K562 (cell line): Measurements from ENCODE around the gene DNAH17. TPM values are rescaled to one million over a fixed set of nuclear protein-coding genes. Genes with fewer than 3 reads are reported as not detected.

Experiments
- ATAC-seq: fragments of 200-7000 bp; cut with Tn5 transposase; 3 replicates; pipeline ENCODE4 v1.9.1; 2020; ENCODE audit warnings: moderate library complexity
- BruUV-seq: library from RNA; stranded (reverse); fragments of 400-500 nt; replicated peaks from 2 replicates; lab custom pipeline; 2021; lab: Mats Ljungman, UMichigan
- CTCF ChIA-PET: fragments of 300-600 bp; formaldehyde crosslinking; extraction: SDS; loops from one replicate; lab custom pipeline; 2021; ENCODE audit warnings: low intra/inter-chr PET ratio; lab: Yijun Ruan, JAX
- POLR2A ChIA-PET: fragments of 300-600, 350-650 bp; sonication (Branson Sonifier 250); formaldehyde crosslinking; extraction: SDS; loops from one replicate; lab custom pipeline; 2021; ENCODE audit warnings: antibody characterized with exemption, inconsistent platforms; lab: Yijun Ruan, JAX
- DNase-seq, 4 experiments: peaks; one replicate each; pipeline versions ENCODE4 v3.0.0 to v3.0.0-alpha.2; 2011 to 2018; ENCODE audit warnings: low spot score in 3 of 4, mixed read lengths in 3 of 4; ENCODE audit errors: extremely low read depth in 1 of 4
- FAIRE-seq: peaks from 2 replicates; lab custom pipeline; 2011; peaks lifted over from hg19 to GRCh38; lab: Jason Lieb, UNC
- H2AFZ ChIP-seq: 2 replicates; pipeline ENCODE4 v1.6.0; 2011; ENCODE audit warnings: low read depth, low read length, control low read depth, inconsistent platforms
- H3K27ac ChIP-seq: fragments of 200-600 bp; 3 replicates; pipeline ENCODE4 v1.8.0; 2011; ENCODE audit warnings: low read depth, mild to moderate bottlenecking, control low read depth, inconsistent platforms, low read length, moderate library complexity, mixed read lengths; ENCODE audit errors: extremely low read depth
- H3K27me3 ChIP-seq, 2 experiments: fragments of 300-600 bp in 1 of 2; 2 replicates in 1 of 2; 3 replicates in 1 of 2; pipeline versions ENCODE4 v1.6.0 to v1.8.0; 2011; ENCODE audit warnings: inconsistent platforms in 2 of 2, low read length in 2 of 2, mild to moderate bottlenecking in 1 of 2, mixed read lengths in 1 of 2, moderate library complexity in 1 of 2; ENCODE audit not compliant: control insufficient read depth in 2 of 2, insufficient read depth in 2 of 2
- H3K36me3 ChIP-seq: fragments of 300-600 bp; 3 replicates; pipeline ENCODE4 v1.8.0; 2011; ENCODE audit warnings: mild to moderate bottlenecking, low read length, inconsistent platforms; ENCODE audit not compliant: control insufficient read depth, insufficient read depth
- H3K4me1 ChIP-seq, 2 experiments: fragments of 200-600 bp in 1 of 2; replicated peaks in 1 of 2; 2 replicates in 1 of 2; 3 replicates in 1 of 2; pipeline versions ENCODE4 v1.5.1 to v1.8.0; 2011; ENCODE audit warnings: inconsistent platforms in 2 of 2, low read length in 2 of 2, mild to moderate bottlenecking in 1 of 2, mixed read lengths in 1 of 2, moderate library complexity in 1 of 2; ENCODE audit not compliant: control insufficient read depth in 2 of 2, insufficient read depth in 2 of 2
- H3K4me2 ChIP-seq: 2 replicates; pipeline ENCODE4 v1.6.1; 2011; ENCODE audit warnings: low read length, control low read depth, inconsistent platforms, mixed read lengths; ENCODE audit not compliant: insufficient read depth
- H3K4me3 ChIP-seq: fragments of 200-600 bp; sonication (generic), shearing (Covaris generic); 2 replicates; pipeline ENCODE4 v1.5.1; 2016; ENCODE audit warnings: control low read depth, inconsistent platforms
- H3K79me2 ChIP-seq: fragments of 200-600 bp; 3 replicates; pipeline ENCODE4 v1.8.0; 2011; ENCODE audit warnings: low read length, inconsistent platforms; ENCODE audit not compliant: control insufficient read depth, insufficient read depth
- H3K9ac ChIP-seq, 2 experiments: 2 replicates each; pipeline versions ENCODE4 v1.6.0 to v1.6.1; 2011; ENCODE audit warnings: low read depth in 2 of 2, low read length in 2 of 2, control low read depth in 1 of 2, inconsistent platforms in 1 of 2, mild to moderate bottlenecking in 1 of 2, mixed read lengths in 1 of 2; ENCODE audit not compliant: insufficient read depth in 1 of 2
- H3K9me1 ChIP-seq: one replicate; pipeline ENCODE4 v1.6.0; 2011; ENCODE audit warnings: inconsistent platforms, mild to moderate bottlenecking, low read length, moderate library complexity; ENCODE audit not compliant: control insufficient read depth, insufficient read depth
- H3K9me3 ChIP-seq: replicated peaks from 2 replicates; pipeline ENCODE4 v1.5.1; 2011; ENCODE audit warnings: low read depth, low read length, inconsistent platforms; ENCODE audit not compliant: control insufficient read depth, insufficient read depth
- H4K20me1 ChIP-seq: replicated peaks from 2 replicates; pipeline ENCODE4 v1.6.1; 2011; ENCODE audit warnings: low read length, inconsistent platforms, mixed read lengths; ENCODE audit not compliant: control insufficient read depth, insufficient read depth
- ADNP ChIP-seq: fragments of 200-800 bp; sonication (Bioruptor generic); IDR thresholded peaks from 2 replicates; pipeline ENCODE4 v1.6.1; 2016; ENCODE audit warnings: missing genetic modification characterization, missing compliant biosample characterization
- FOXK2 ChIP-seq, 2 experiments: fragments of 450-650 bp; IDR thresholded peaks in 1 of 2; conservative IDR thresholded peaks in 1 of 2; 2 replicates each; pipeline ENCODE4 v1.6.1; 2016; ENCODE audit warnings: low read depth in 2 of 2, mild to moderate bottlenecking in 1 of 2
- KAT7 ChIP-seq: sonication (generic); formaldehyde crosslinking; IDR thresholded peaks from 2 replicates; pipeline ENCODE4 v1.8.0; 2022; ENCODE audit warnings: missing genetic modification reagents, mild to moderate bottlenecking, borderline replicate concordance
- KDM5B ChIP-seq: fragments of 200-600 bp; sonication (generic); IDR thresholded peaks from 2 replicates; pipeline ENCODE4 v1.6.1; 2012; ENCODE audit warnings: low read depth, mild to moderate bottlenecking, moderate library complexity, low read length, control low read depth, inconsistent platforms; ENCODE audit not compliant: insufficient replicate concordance
- NCOA2 ChIP-seq, 2 experiments: fragments of 450-650 bp; IDR thresholded peaks; 2 replicates each; pipeline ENCODE4 v1.6.1; 2018; ENCODE audit warnings: mild to moderate bottlenecking in 2 of 2, moderate library complexity in 1 of 2; ENCODE audit not compliant: partially characterized antibody in 2 of 2
- SAP30 ChIP-seq: fragments of 200-600 bp; sonication (generic); IDR thresholded peaks from 2 replicates; pipeline ENCODE4 v1.6.1; 2012; ENCODE audit warnings: borderline replicate concordance, low read depth, mild to moderate bottlenecking, moderate library complexity, low read length, control low read depth, inconsistent platforms; ENCODE audit not compliant: insufficient read depth, poor library complexity, severe bottlenecking
- XRCC4 ChIP-seq: IDR thresholded peaks from one replicate; pipeline ENCODE4 v1.6.1; 2011; ENCODE audit not compliant: insufficient read depth, insufficient read length; ENCODE audit errors: extremely low read depth
- WGBS: fragments of 100-300 bp; shearing (Covaris generic); methylation state at CpG from one replicate; pipeline ENCODE4 v1.1.6; 2016; ENCODE audit warnings: low coverage, mixed read lengths; ENCODE audit not compliant: insufficient coverage; ENCODE audit errors: missing lambda C conversion rate; 5-methylcytosine and 5-hydroxymethylcytosine counted together
- in situ Hi-C: fragments of 300-500 bp; cut with MboI; formaldehyde crosslinking; loops from 4 replicates; pipeline ENCODE4 v1.15.0; 2018; ENCODE audit warnings: inconsistent platforms, mixed read lengths
- intact Hi-C: fragments of 100-400 bp; cut with micrococcal nuclease; formaldehyde crosslinking; loops from 2 replicates; pipeline ENCODE4 v1.14.2; 2022
- polyA plus RNA-seq, 8 experiments: library from polyadenylated mRNA; depleted of rRNA in 4 of 8; stranded (reverse) in 5 of 8; unstranded in 3 of 8; fragments of >200 nt; fragmentation: Nextera tagmentation in 2 of 8; fragmentation: Illumina TruSeq in 1 of 8; extraction: Ambion mirVana in 2 of 8; extraction: Trizol in 1 of 8; gene quantifications; 2 replicates each; pipeline versions ENCODE4 v1.2.1 to v1.2.3, GENCODE V29; 2011 to 2014; ENCODE audit warnings: inconsistent platforms in 1 of 8, missing spikeins in 1 of 8
- total RNA-seq, 7 experiments: library from RNA; depleted of rRNA in 6 of 7; stranded (reverse); fragments of >200 nt in 6 of 7; fragmentation: Illumina TruSeq in 2 of 7; extraction: Trizol in 2 of 7; gene quantifications; 2 replicates each; pipeline versions ENCODE4 v1.2.1 to v1.2.3, GENCODE V29; 2011 to 2021; ENCODE audit warnings: low replicate concordance in 1 of 7
- TF ChIP-seq, protein P1 (sequence below): fragments of 250-450 bp; sonication (Bioruptor Pico); IDR thresholded peaks from 2 replicates; pipeline ENCODE4 v1.5.0; 2021
- TF ChIP-seq, protein P2 (sequence below): fragments of 150-350 bp; conservative IDR thresholded peaks from 2 replicates; pipeline ENCODE4 v1.6.1; 2014; ENCODE audit warnings: low read length
- TF ChIP-seq, protein P3 (sequence below), 2 experiments: fragments of 450-650 bp; IDR thresholded peaks; 2 replicates each; pipeline ENCODE4 v1.6.1; 2018; ENCODE audit warnings: mild to moderate bottlenecking in 2 of 2, low read depth in 1 of 2; ENCODE audit not compliant: partially characterized antibody in 2 of 2

The DNAH17 gene
- total and polyA plus RNA-seq, 9 of the 15 experiments (the other 6 are each of a cell fraction or from before 2014, with no cell fraction given) = under 0.01 to 0.06 (median 0.03) TPM; not detected in 5

DNA sequence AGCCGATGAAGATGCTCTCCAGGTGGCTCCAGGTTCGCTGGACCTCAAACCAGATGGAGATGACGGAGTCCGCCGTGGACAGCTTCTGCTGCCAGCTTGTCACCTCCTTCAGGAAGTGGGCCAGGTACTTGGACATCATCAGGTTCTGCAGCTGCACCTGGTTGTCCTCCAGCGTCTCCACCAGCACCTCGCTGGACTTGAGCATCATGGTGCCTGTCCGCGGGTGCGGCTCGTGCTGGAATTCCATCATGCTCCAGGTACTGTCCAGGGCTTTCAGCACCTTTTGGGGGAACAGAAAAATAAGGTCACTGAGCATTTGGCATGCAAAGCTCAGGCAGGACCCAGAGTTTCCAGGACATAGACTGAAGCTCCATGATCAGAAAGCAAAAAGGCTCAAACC is 69.7 kb downstream of the DNAH17 start:
- no peak for FAIRE-seq
- ChIA-PET POLR2A (interaction anchor here (0.7 kb wide), 1 partner anchor 25 kb away, joined by 3 read pairs; no protein-coding TSS in a partner anchor), CTCF (no interaction called here)
- Histone ChIP-seq H2AFZ (no peak overlapping the region), H3K9ac (no peak overlapping the region), H3K9me3 (no peaks in the 10 kb centered on the region), H3K4me2 (no peak overlapping the region), H3K9me1 (no peaks in the 10 kb centered on the region), H3K27ac (no peak overlapping the region), H3K36me3 (no peaks in the 10 kb centered on the region), H3K27me3 (peaks cover 58 to 83% of the 10 kb centered on the region in 2 experiments), H3K4me3 (no peak overlapping the region), H3K79me2 (no peaks in the 10 kb centered on the region), H4K20me1 (no peaks in the 10 kb centered on the region; the same call in 1 of the 2 replicates), H3K4me1 (0 out of 5 replicates have a peak, but pooled peaks cover 0 to 3% of the 10 kb centered on the region in 2 experiments)
- no peak for ATAC-seq
- in situ Hi-C loops (no loop called here), intact Hi-C loops (no loop called here)
- BruUV-seq = no TSS peak
- 8% methylated on average over 11 of the region's 11 CpGs for WGBS
- no peak for DNase-seq
- TF ChIP-seq, protein P1, sequence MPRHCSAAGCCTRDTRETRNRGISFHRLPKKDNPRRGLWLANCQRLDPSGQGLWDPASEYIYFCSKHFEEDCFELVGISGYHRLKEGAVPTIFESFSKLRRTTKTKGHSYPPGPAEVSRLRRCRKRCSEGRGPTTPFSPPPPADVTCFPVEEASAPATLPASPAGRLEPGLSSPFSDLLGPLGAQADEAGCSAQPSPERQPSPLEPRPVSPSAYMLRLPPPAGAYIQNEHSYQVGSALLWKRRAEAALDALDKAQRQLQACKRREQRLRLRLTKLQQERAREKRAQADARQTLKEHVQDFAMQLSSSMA (CRISPR knock-in tag) = no peak
- no peak for TF ChIP-seq KDM5B
- TF ChIP-seq XRCC4 = no peak
- TF ChIP-seq NCOA2 (IDR thresholded peaks at IDR 0.05; ENCODE audit: partially characterized antibody in 2 of 2) = no peak
- TF ChIP-seq, protein P2, sequence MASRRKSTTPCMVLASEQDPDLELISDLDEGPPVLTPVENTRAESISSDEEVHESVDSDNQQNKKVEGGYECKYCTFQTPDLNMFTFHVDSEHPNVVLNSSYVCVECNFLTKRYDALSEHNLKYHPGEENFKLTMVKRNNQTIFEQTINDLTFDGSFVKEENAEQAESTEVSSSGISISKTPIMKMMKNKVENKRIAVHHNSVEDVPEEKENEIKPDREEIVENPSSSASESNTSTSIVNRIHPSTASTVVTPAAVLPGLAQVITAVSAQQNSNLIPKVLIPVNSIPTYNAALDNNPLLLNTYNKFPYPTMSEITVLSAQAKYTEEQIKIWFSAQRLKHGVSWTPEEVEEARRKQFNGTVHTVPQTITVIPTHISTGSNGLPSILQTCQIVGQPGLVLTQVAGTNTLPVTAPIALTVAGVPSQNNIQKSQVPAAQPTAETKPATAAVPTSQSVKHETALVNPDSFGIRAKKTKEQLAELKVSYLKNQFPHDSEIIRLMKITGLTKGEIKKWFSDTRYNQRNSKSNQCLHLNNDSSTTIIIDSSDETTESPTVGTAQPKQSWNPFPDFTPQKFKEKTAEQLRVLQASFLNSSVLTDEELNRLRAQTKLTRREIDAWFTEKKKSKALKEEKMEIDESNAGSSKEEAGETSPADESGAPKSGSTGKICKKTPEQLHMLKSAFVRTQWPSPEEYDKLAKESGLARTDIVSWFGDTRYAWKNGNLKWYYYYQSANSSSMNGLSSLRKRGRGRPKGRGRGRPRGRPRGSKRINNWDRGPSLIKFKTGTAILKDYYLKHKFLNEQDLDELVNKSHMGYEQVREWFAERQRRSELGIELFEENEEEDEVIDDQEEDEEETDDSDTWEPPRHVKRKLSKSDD = no peak
- no peak for TF ChIP-seq ADNP (tag)
- TF ChIP-seq SAP30 = no peak
- TF ChIP-seq KAT7 (CRISPR knock-in tag) = no peak
- TF ChIP-seq, protein P3, sequence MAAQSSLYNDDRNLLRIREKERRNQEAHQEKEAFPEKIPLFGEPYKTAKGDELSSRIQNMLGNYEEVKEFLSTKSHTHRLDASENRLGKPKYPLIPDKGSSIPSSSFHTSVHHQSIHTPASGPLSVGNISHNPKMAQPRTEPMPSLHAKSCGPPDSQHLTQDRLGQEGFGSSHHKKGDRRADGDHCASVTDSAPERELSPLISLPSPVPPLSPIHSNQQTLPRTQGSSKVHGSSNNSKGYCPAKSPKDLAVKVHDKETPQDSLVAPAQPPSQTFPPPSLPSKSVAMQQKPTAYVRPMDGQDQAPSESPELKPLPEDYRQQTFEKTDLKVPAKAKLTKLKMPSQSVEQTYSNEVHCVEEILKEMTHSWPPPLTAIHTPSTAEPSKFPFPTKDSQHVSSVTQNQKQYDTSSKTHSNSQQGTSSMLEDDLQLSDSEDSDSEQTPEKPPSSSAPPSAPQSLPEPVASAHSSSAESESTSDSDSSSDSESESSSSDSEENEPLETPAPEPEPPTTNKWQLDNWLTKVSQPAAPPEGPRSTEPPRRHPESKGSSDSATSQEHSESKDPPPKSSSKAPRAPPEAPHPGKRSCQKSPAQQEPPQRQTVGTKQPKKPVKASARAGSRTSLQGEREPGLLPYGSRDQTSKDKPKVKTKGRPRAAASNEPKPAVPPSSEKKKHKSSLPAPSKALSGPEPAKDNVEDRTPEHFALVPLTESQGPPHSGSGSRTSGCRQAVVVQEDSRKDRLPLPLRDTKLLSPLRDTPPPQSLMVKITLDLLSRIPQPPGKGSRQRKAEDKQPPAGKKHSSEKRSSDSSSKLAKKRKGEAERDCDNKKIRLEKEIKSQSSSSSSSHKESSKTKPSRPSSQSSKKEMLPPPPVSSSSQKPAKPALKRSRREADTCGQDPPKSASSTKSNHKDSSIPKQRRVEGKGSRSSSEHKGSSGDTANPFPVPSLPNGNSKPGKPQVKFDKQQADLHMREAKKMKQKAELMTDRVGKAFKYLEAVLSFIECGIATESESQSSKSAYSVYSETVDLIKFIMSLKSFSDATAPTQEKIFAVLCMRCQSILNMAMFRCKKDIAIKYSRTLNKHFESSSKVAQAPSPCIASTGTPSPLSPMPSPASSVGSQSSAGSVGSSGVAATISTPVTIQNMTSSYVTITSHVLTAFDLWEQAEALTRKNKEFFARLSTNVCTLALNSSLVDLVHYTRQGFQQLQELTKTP (IDR thresholded peaks at IDR 0.05; ENCODE audit: low read depth in 1 of 2, partially characterized antibody in 2 of 2) = no peak
- no peak for TF ChIP-seq FOXK2 (conservative IDR thresholded peaks at IDR 0.05 in 1 of 2, IDR thresholded peaks at IDR 0.05 in 1 of 2; ENCODE audit: low read depth in 2 of 2)
